Activated CD4-positive, alpha-beta T cell treated with anti-CD3 and anti-CD28 coated beads for 4 hours (primary cell): ENCODE data around the gene VANGL1.

ENCODE experiments used
- DNase-seq, 2 donors: peaks; one replicate each; pipeline ENCODE4 v3.0.0-alpha.2; 2020

Gene VANGL1

DNA sequence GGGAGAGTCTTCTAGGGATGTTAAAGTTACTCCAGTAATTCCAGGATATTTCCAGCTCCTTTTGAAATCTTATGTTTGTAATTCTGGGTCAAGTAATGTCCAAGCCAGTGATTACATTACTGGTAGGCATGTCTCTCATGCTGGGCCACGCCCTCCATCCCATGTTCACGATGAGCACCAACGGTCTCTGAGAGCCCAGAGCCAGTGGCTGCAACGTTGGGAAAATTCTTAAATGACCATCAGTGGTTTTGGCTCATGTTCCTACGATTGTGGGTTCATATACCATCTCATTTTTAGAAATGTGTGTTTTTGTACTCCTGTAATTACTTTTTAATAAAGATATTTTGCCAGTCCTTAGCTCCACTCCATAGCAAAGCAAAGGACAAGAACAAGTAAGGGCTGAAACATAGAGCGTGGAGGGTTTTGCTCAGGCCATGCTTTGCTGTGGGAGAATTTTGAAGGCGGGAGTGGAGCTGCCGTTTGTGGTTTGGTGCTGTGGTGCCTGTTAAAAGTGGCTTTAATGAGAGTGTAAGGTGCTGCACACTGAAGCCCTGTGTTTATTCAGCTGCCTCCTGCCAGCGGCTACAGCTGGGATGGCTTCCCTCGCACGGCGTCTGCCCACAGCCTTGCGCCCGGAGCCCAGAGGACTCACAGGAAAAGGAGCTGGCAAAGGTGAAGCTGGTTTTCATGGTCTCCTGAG is 28.9 kb downstream of the VANGL1 start:
- DNase-seq: no peak

GRCh38 chr1:115671176-115671934 is 29.6 kb downstream of the VANGL1 start:
- no peak for DNase-seq

DNA sequence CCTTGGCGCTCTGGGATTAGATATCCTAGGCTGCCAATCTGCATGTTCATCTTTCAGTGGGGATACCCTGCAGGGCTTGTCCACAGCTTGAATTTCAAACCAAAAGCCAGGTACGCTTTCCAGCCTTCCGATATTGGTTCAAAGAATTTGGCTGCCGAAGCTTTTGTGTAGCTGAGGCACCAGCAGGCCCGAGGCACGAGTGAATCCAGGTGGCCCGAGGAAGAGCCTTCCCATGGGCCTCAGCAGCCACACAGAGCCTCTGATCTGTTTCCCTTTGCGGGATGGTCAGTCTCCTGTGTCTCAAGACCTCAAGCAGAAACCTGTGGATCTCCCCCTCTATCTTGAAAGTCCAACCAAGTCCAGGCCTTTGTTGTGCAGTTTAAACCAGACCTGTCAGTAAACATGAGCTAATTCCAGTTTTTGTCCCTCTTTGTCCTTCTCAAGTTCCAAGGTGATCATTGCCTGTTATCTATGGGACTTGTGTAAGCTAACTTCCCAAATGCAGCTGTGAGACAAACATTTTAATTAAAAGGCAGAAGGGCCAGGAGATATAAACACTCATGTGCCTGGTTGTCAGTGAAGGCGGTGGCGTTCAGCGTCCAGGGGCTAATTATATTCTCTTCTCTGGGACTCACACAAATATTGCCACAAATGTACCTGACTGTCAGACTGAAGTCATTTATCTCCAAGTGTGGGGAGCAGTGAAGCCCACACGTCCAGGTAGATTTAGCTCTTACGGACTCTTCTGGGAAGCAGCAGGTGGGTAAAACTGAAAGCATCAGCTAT is 30.6 kb downstream of the VANGL1 start:
- DNase-seq: no peak

GRCh38 chr1:115676498-115677181 is 34.9 kb downstream of the VANGL1 start:
- no peak for DNase-seq

- DNase-seq: no peak
These were observed 35.4 kb downstream of the VANGL1 start for GRCh38 chr1:115677182-115677555.

GRCh38 chr1:115677565-115677964 is 35.8 kb downstream of the VANGL1 start:
- DNase-seq: no peak

- DNase-seq: no peak
These were observed 36.4 kb downstream of the VANGL1 start for GRCh38 chr1:115678141-115678540.

DNA sequence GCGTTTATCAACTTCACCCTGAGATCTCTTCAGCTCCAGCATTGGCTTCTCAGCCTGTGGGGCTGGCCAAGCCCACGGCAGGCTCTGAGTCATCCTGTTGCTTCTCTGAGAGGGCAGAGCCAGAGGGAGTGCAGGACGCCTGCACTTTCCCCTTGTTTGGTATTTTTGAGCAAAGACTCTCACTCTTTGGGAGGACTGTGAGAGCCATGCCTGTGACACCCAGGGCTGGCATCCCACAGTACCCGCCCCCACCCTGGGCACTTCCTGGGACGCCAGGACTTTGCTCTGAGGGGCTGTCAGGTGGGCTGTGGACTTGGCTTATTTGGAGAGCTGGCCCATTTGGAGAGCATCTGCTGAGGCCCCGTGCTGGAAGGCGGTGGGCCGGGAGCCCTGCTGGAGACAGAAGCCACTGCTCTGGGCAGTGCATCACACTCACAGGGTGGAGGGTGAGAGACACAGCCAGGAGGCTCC is 37.4 kb downstream of the VANGL1 start:
- no peak for DNase-seq

DNA sequence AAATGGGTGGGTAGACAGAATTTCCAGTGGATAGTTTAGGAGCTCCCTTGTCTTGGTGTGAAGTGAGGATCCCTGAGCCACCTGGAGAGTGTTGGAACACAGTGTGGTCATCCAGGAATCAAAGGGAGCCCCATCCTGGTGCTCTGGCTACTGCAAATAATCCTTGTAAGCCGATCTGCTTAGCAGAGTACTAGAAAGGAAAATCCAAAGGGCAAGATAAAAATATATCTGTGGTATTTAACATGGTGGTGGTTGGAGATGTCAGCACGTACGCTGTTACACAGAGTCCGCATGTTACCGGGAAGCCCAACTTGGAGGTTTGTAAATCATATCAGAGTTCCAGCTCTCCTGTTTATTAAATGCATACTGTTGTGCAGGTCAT is 39.0 kb downstream of the VANGL1 start:
- no peak for DNase-seq

GRCh38 chr1:115682792-115683191 is 41.0 kb downstream of the VANGL1 start:
- DNase-seq: no peak

DNA sequence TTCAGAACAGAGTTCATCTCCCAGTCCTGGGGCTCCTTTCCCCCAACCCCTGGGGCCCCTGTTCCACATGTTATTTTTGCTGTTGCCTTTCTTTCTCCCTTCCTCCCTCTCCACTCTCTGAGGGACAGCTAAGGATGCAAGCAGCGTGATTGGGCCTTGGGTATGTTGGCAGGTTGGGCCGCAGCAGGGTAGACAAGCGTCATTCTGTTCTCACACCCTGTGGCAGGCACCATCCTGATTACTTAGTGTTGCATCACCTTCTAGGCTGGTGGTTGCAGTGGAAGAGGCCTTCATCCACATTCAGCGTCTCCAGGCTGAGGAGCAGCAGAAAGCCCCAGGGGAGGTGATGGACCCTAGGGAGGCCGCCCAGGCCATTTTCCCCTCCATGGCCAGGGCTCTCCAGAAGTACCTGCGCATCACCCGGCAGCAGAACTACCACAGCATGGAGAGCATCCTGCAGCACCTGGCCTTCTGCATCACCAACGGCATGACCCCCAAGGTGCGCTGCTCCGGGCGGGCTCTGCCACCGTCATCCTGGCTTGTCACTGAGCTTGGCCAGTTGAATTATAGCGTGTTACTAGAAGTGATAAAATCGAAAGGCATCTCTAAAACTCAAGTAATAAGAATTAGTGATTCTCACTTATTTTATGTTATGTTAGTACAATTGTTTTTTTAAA is 43.4 kb downstream of the VANGL1 start:
- DNase-seq: no peak

GRCh38 chr1:115687744-115688143 is 46.0 kb downstream of the VANGL1 start:
- no peak for DNase-seq

- no peak for DNase-seq
These were observed 49.2 kb downstream of the VANGL1 start for GRCh38 chr1:115690972-115691371.

DNA sequence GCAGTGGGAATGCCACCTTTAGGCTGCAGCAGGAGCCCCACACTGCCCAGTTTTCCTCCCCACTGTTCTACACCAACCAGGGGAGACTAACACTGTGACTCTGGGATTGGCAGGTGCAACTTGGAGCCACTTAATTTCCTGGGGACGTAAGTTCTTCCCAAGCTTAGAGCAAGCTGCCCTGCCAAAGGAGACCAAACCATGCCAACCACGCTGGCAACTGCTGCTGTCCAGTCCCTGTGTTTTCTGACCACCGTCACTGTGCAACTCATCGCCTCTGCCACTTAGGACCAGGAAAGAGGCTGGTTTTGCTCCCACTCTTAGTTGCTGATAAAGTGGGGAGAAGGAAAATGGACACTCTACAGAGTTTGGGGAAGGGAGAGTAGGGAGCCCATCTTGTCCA is 50.5 kb downstream of the VANGL1 start:
- no peak for DNase-seq

GRCh38 chr1:115694805-115695204 is 53.0 kb downstream of the VANGL1 start:
- DNase-seq: no peak

DNA sequence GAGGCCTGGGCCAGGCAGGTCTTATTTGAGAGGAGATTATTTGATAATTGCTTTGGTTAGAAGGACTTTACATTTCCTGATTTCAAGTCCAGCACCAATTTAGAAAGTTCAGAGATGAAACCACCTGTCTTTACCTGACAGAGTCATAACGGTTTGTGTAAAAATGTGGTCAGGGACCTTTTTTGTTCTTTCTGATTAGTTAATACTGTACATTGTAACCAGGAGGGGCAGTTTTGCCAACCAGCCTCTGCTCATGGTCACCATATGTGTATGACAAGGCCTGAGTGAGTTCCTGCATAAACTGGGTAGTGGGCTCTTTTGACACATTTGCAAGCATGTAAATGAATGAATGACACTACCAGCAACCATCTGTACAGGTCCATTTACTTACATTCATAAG is 55.8 kb downstream of the VANGL1 start:
- no peak for DNase-seq

DNA sequence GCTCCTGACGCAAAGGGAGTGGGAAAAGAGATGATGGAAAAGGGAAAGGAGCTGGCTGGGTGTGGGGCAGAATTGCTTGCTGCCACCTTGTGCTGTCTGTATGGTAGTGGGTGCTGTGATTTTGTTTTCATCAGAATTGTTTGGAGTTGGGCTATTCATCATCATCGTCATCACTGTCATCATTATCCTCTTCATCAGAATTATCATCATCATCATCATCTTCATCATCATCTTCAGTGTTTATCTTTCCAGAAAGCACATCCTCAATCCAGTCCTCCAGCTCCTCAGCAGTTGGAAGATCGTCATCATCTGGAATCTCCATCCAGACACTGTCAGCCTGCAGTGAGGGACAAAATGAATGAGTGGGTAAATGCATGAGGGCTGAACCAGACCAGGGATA is 59.3 kb downstream of the VANGL1 start:
- no peak for DNase-seq

DNA sequence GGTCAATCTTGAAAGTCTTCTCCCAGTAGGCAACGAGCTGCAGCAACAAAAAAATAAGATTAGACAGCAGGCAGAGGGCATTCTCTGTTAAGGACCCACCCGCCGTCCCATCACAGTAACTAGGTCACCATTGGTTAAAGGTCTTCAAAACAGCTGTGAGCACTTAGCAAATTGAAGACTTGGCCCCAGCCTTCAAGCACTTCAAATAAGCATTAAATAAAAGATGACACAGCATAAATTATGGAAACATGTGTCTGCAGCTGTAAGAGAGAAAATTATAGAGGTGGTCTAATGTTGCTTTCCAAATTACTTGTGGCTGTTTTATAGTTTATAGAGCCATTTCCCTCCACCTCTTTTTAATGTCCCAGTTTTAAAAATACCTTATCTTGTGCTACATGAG is 61.2 kb downstream of the VANGL1 start:
- DNase-seq: no peak

GRCh38 chr1:115705085-115705951 is 63.5 kb downstream of the VANGL1 start:
- DNase-seq: no peak

DNA sequence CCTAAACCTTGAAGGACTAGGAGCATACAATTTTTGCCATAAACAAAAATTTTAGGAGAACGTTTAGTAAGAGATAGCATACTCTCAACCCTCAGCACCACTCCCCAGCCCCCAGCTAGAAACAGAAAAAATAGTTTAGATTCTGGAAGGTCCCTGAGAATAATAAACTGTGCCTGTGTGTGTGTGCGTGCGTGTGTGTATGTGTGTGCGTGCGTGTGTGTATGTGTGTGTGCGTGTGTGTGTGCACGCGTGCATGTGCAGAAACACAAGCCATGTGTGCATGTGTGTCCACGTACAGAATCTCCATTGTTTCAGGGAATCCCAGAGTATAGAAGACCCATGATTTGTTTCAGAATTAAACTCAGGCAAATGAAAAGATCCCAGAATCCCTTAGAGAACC is 64.2 kb downstream of the VANGL1 start:
- DNase-seq: no peak

- DNase-seq: no peak
These were observed 65.0 kb downstream of the VANGL1 start for GRCh38 chr1:115706587-115707425.
